SHP77 (cell line): Measurements from ENCODE around the gene RLBP1.
A peak's percentile ranks its signal among the peaks of the same experiment; 100 is the strongest.

Experiments used
- DNase-seq, 2 experiments: peaks; one replicate each; lab custom pipeline; 2025; lab: John Stamatoyannopoulos, UW

The RLBP1 gene

GRCh38 chr15:89178307-89178977 lies 42.9 kb downstream of the RLBP1 start:
- no peak for DNase-seq

GRCh38 chr15:89177633-89178306 lies 43.6 kb downstream of the RLBP1 start:
- peak; percentile 50 to 51 for DNase-seq

GRCh38 chr15:89177116-89177515 lies 44.3 kb downstream of the RLBP1 start:
- DNase-seq, result no peak

GRCh38 chr15:89175617-89176191 lies 45.7 kb downstream of the RLBP1 start:
- no peak for DNase-seq

DNA sequence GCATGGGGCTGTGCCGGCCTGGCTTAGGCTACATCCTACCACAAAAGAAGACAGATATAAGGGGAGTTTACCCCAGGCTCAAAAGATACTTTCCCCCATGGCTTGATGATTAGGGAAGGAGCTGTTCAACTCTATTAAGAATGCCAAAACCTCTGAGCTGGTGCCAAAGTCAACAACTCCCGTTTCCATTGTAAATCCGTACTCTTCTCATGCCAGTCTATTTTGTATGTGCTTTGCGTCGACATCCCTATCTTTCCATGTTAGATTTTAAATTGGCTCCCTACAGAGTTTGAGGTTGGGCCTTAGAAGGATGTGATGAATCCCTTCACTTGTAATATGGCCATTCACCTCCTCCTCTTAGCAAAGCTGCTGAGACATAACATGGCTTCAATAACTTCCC lies 46.9 kb downstream of the RLBP1 start:
- DNase-seq, result no peak

GRCh38 chr15:89172921-89173320 lies 48.5 kb downstream of the RLBP1 start:
- no peak for DNase-seq

DNA sequence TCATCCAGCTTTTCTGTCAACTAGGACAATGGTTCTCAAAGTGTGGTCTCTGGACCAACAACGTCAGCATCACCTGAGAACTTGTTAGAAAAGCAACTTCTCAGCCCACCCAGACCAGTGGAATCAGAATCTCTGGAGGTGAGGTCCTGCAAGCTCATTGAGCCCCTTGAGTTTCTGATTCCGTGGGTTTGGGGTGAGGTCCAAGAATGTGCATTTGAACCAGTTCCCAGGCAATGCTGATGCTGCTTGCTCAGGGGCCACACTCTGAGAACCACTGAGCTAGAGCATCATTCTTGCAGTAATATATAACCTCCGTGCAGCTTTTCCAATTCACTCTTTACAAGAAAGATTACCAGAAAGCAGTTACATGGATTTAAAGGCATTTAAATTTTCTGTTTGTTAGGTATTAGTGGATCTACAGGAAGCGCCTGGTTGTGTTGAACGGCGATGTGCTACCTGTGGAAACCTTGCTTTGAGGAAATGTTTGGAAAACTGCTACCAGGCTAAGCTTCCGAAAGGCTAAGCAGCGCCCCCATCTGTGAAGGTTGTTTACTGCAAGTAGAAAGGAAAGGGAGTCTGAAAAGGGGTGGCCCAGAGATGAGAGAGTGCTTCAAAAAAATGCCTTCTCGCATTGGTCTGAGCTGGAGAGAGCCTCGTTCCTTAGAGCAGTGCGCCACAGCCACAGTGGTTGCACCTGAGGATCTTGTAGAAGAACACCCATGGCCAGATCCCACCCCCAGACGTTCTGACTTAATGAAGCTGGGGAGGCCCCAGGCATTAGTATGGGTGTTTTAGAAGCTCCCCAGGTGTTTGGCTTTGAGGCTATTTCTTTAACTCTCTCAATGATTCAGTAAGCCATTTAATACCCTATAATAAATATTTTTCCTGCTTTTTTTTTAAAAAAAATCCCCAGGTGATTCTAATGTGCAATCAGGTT lies 50.0 kb downstream of the RLBP1 start:
- DNase-seq, result peak; percentile 14 to 39

GRCh38 chr15:89170364-89170763 lies 51.0 kb downstream of the RLBP1 start:
- DNase-seq, result no peak

DNA sequence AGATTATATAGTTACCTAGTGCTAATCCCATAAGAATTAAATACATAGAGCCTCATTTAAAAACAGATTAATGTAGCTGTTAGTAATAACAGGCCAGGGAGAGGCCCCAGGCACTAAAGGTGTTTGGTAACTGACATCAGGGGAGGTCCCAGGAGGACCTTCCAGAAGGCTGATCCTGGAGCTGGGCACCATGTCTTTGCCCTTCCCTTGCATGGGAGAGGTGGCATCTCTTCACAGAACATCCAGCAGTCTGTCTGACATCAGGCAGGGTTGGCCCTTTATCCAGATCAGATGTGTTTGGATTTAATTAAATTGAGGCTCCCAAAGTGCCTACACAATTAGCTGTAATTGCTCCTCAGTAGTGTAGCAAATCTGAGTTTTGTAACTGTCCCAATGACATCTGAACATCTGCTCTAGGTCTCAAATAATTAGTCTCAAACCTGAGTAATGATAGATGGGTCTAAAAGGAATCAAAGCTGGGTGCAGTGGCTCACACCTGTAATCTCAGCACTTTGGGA lies 53.0 kb downstream of the RLBP1 start:
- no peak for DNase-seq

GRCh38 chr15:89167267-89168176 lies 53.9 kb downstream of the RLBP1 start:
- DNase-seq, result no peak

- no peak for DNase-seq
Observed at GRCh38 chr15:89165677-89166076, 55.7 kb downstream of the RLBP1 start.

DNA sequence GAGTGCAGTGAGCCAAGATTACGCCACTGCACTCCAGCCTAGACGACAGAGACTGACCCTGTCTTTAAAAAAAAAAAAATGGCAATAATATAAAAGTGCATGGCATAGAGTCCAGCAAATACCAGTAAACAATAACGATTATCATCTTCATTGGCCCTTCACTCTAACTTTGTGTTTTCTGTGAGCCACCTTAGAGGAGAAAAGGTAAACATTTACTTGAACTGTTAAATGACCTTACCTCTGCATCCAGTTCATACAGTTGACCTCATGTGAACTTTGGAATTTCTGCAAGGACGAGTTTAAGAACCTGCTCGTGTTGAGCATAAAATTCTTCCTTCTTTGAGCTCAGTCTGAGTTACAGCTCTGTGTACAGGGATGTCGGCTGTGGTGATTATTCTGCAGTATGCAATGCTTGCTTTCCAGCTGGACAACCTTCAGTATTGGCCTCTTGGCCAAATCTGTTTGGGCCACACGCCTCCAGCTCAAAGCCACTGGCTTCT lies 56.6 kb downstream of the RLBP1 start:
- no peak for DNase-seq

- DNase-seq, result no peak
Observed at GRCh38 chr15:89163271-89164055, 57.9 kb downstream of the RLBP1 start.

DNA sequence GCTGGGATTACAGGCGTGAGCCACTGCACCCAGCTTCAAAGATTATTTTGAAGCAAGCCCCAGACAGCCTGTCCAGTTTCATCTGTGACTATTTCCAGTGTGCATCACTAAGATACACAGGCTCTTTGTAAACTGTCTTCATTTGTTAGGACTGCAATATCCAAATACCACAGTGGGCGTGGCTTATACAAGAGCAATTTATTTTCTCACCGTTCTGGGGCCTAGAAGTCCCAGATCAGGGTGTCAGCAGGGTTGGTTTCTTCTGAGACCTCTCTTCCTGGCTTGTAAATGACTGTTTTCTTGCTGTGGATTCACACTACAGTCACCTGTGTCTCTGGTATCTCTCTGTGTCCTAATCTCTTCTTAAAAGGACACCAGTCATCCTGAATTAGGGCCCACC lies 59.7 kb downstream of the RLBP1 start:
- no peak for DNase-seq
